Lower lobe of right lung (tissue), 2 donors: ENCODE data around the gene ZAR1. TPM values are rescaled to one million over a fixed set of nuclear protein-coding genes. Genes with fewer than 3 reads are reported as not detected.

Source experiments
- ATAC-seq, 2 donors: fragments of 200-7000 bp; cut with Tn5 transposase; one replicate each; pipeline ENCODE4 v1.9.1; 2020 to 2022; ENCODE audit warnings: mild to moderate bottlenecking in 2 of 2, moderate library complexity in 2 of 2
- DNase-seq: peaks from one replicate; pipeline ENCODE4 v3.0.0-alpha.2; 2020
- H3K27ac ChIP-seq: fragments of 200-600 bp; one replicate; pipeline ENCODE4 v1.8.0; 2022
- H3K27me3 ChIP-seq: fragments of 200-600 bp; one replicate; pipeline ENCODE4 v1.8.0; 2022; ENCODE audit warnings: low read depth
- H3K36me3 ChIP-seq: fragments of 200-600 bp; one replicate; pipeline ENCODE4 v1.8.0; 2022; ENCODE audit warnings: mild to moderate bottlenecking
- H3K4me1 ChIP-seq: fragments of 200-600 bp; one replicate; pipeline ENCODE4 v1.8.0; 2022
- H3K4me3 ChIP-seq: fragments of 200-600 bp; one replicate; pipeline ENCODE4 v1.8.0; 2022; ENCODE audit warnings: mild to moderate bottlenecking
- H3K9me3 ChIP-seq: fragments of 200-600 bp; one replicate; pipeline ENCODE4 v1.8.0; 2022
- intact Hi-C: fragments of 100-400 bp; cut with DNase I; formaldehyde crosslinking; loops from one replicate; pipeline ENCODE4 v1.11.0; 2022
- total RNA-seq: library from RNA; stranded (reverse); fragmentation: NEBNext Ultra II Directional; extraction: Animal tissue kit (Norgen Biotek cat#: 25700); gene quantifications from one replicate; pipeline ENCODE4 v1.2.1, GENCODE V29; 2021
- TF ChIP-seq, protein P1 (sequence below): fragments of 200-600 bp; IDR thresholded peaks from one replicate; pipeline ENCODE4 v1.8.0; 2022; ENCODE audit warnings: antibody characterized with exemption, mild to moderate bottlenecking
- donor health status: DM: no; HTN: yes; CAD: no; lungs with severe emphysema.

ZAR1 gene
- total RNA-seq, 1 donor from 2014 or later: not detected

DNA sequence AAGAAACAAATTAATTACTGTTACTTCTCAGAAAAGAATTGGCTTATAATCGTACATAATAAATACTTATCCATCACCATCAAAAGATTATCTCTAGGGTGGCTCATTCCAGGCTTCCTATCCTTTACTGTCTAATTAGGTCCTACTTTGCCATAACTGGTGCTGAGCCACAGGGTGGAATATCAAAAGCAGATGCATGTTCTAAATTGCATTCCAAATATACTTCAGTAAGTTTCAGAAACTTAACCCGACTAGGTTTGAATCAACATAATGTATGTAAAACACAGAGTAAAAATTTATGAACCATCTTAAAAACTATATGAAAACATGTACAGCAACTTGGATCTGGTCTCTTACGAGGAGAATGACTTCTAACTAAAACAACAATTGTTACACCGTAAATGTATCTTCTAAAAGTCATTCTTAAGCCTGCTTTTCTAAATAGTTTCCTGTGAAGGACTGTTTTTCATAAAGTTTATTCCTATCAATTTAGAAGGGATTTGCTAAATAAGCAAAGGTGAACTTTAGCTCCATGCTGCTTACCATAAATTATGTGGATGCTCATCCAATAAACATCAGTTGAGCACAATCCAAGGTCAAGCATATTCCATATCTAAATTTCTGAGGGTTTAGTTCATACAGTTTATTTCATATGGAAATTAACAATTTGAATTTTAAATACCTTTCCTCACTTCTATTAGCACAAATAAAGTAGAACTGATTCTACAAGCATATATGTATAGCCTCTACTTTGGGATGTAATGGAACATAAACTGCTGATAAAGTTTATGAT, 13.4 kb downstream of the ZAR1 start:
- Histone ChIP-seq H3K4me3 (no peak overlapping the region), H3K27ac (no peak overlapping the region), H3K27me3 (no peaks in the 10 kb centered on the region), H3K9me3 (no peaks in the 10 kb centered on the region), H3K4me1 (no peaks in the 10 kb centered on the region), H3K36me3 (peaks cover 92% of the 10 kb centered on the region)
- TF ChIP-seq, protein P1, sequence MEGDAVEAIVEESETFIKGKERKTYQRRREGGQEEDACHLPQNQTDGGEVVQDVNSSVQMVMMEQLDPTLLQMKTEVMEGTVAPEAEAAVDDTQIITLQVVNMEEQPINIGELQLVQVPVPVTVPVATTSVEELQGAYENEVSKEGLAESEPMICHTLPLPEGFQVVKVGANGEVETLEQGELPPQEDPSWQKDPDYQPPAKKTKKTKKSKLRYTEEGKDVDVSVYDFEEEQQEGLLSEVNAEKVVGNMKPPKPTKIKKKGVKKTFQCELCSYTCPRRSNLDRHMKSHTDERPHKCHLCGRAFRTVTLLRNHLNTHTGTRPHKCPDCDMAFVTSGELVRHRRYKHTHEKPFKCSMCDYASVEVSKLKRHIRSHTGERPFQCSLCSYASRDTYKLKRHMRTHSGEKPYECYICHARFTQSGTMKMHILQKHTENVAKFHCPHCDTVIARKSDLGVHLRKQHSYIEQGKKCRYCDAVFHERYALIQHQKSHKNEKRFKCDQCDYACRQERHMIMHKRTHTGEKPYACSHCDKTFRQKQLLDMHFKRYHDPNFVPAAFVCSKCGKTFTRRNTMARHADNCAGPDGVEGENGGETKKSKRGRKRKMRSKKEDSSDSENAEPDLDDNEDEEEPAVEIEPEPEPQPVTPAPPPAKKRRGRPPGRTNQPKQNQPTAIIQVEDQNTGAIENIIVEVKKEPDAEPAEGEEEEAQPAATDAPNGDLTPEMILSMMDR: no peak
- intact Hi-C loops: no loop called here
- DNase-seq (no peak), ATAC-seq (no peak)

DNA sequence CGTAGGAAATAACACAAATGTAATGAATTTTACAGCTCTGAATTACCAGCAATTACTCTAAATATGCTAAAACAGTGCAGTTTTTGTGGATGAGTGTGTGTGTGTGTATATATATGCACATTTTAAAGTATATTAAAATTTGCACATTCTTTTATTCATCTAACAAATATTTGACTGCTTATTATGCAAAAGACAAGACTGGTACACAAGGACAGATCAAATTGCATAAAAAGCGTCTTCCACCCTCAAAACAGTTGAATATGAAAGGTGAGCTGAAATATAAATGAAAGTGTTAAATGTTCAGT, 13.9 kb downstream of the ZAR1 start:
- Histone ChIP-seq H3K4me1 (no peaks in the 10 kb centered on the region), H3K36me3 (peaks cover 92% of the 10 kb centered on the region), H3K27ac (no peak overlapping the region), H3K9me3 (no peaks in the 10 kb centered on the region), H3K4me3 (no peak overlapping the region), H3K27me3 (no peaks in the 10 kb centered on the region)
- TF ChIP-seq, protein P1: no peak
- DNase-seq (no peak), ATAC-seq (no peak)
- intact Hi-C loops: no loop called here

DNA sequence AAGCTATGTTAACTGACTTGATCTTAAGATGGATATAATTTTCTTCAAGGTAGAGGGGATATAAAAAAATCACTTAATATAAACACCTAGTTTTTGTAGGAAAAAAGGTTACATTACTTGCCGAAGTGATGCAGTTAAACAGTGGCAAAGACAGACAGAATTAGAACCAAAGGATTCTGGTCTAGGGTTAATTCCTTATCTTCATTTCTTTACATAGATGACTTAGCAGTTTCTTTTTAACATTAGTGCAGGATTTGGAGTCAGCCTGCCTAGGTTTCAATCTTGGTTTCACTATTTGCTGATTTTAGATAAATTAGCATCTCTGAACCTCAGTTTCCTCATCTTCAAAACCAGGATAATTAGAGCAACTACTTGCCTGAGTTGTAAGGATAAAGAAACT, 14.3 kb downstream of the ZAR1 start:
- intact Hi-C loops: no loop called here
- TF ChIP-seq, protein P1: no peak

DNA sequence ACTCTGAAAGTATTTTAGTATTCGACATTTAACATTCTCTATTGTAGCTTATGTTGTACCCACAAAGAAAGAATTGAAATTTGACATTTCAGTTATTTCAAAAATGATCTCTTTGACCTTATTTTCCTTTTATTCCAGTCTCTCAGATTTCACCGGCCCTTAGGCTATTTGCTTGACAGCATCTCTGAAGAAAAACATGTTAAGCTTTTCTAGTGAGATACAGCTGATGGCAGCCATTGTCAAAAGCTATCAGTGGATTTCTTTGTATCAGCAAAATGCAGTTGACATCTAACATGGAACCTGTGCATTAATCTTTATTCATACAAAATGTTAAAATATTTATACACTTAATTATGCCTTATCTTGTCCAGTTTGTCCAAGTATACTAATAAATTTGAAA, 16.7 kb downstream of the ZAR1 start:
- no peaks in the 10 kb centered on the region for H3K27me3 ChIP-seq
- ATAC-seq (no peak), DNase-seq (no peak)
- intact Hi-C loops: no loop called here
- H3K9me3 ChIP-seq: no peaks in the 10 kb centered on the region
- peaks cover 92% of the 10 kb centered on the region for H3K36me3 ChIP-seq
- TF ChIP-seq, protein P1: no peak
- H3K4me1 ChIP-seq: no peaks in the 10 kb centered on the region
- H3K27ac ChIP-seq: no peak overlapping the region
- no peak overlapping the region for H3K4me3 ChIP-seq

More for the DNA sequence above, 14.3 kb downstream of the ZAR1 start:
- ATAC-seq (no peak), DNase-seq (no peak)
- H3K36me3 ChIP-seq: peaks cover 92% of the 10 kb centered on the region
- no peaks in the 10 kb centered on the region for H3K9me3 ChIP-seq
- H3K4me1 ChIP-seq: no peaks in the 10 kb centered on the region
- H3K4me3 ChIP-seq: no peak overlapping the region
- no peaks in the 10 kb centered on the region for H3K27me3 ChIP-seq
- no peak overlapping the region for H3K27ac ChIP-seq

DNA sequence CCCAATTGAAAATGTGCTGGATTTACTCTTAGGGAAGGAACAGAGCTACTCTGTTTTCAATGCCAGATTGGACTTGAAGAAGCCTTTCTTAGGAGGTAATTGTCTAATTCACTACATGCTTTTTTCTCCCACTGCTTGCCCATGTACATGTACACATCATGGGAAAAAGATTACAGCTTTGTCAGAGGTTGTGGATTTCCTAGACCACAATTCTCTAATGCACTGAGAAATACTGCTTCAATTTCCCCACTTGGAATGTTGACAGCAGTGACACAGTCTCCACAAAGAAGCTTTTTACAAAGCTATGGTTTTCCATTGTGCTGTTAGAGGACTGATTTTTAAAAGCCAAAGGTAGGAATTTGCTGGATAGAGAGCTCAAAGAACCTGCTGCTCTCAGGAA, 19.5 kb downstream of the ZAR1 start:
- Histone ChIP-seq H3K36me3 (peaks cover 94% of the 10 kb centered on the region), H3K4me3 (no peak overlapping the region), H3K27ac (no peak overlapping the region), H3K27me3 (no peaks in the 10 kb centered on the region), H3K4me1 (no peaks in the 10 kb centered on the region), H3K9me3 (no peaks in the 10 kb centered on the region)
- ATAC-seq (no peak), DNase-seq (no peak)
- TF ChIP-seq, protein P1: no peak
- intact Hi-C loops: no loop called here
